GM23248 (cell line): Measurements from ENCODE around the gene BTAF1. TPM values are rescaled to one million over a fixed set of nuclear protein-coding genes. Genes with fewer than 3 reads are reported as not detected.
"Not testable (repeated sequence)": the region's sequence is repeated elsewhere in the genome, so short reads cannot be mapped to it uniquely, and the experiment has no call there.

Experiments
- DNase-seq: peaks from one replicate; pipeline ENCODE4 v3.0.0-alpha.2; 2015
- H2AFZ ChIP-seq: fragments of 200-600 bp; sonication (generic); 2 replicates; pipeline ENCODE4 v1.6.1; 2016; ENCODE audit warnings: antibody characterized with exemption
- H3F3A ChIP-seq: fragments of 200-600 bp; sonication (generic); 2 replicates; pipeline ENCODE4 v1.6.1; 2016; ENCODE audit warnings: mild to moderate bottlenecking, antibody characterized with exemption, mixed run types; ENCODE audit not compliant: insufficient read depth
- H3K27ac ChIP-seq: fragments of 200-600 bp; sonication (generic); 2 replicates; pipeline ENCODE4 v1.5.1; 2016; ENCODE audit warnings: mild to moderate bottlenecking
- H3K27me3 ChIP-seq: fragments of 200-600 bp; sonication (generic); replicated peaks from 2 replicates; pipeline ENCODE4 v1.6.1; 2016; ENCODE audit warnings: mild to moderate bottlenecking; ENCODE audit not compliant: insufficient read depth
- H3K36me3 ChIP-seq: fragments of 200-600 bp; sonication (generic); 2 replicates; pipeline ENCODE4 v1.6.1; 2016; ENCODE audit warnings: low read depth, mild to moderate bottlenecking
- H3K4me1 ChIP-seq: fragments of 200-600 bp; sonication (generic); 2 replicates; pipeline ENCODE4 v1.6.1; 2016; ENCODE audit warnings: mild to moderate bottlenecking; ENCODE audit not compliant: insufficient read depth
- H3K4me2 ChIP-seq: fragments of 200-600 bp; sonication (generic); one replicate; pipeline ENCODE4 v1.6.1; 2016; ENCODE audit warnings: mild to moderate bottlenecking; ENCODE audit not compliant: unreplicated experiment
- H3K4me3 ChIP-seq: fragments of 200-600 bp; sonication (generic); 2 replicates; pipeline ENCODE4 v1.5.1; 2016; ENCODE audit warnings: mild to moderate bottlenecking
- H3K79me2 ChIP-seq: fragments of 200-600 bp; sonication (generic); 2 replicates; pipeline ENCODE4 v1.6.1; 2016; ENCODE audit warnings: mild to moderate bottlenecking; ENCODE audit not compliant: insufficient read depth
- H3K9ac ChIP-seq: fragments of 200-600 bp; sonication (generic); 2 replicates; pipeline ENCODE4 v1.6.1; 2016; ENCODE audit warnings: mild to moderate bottlenecking
- H3K9me2 ChIP-seq: fragments of 200-600 bp; sonication (generic); 2 replicates; pipeline ENCODE4 v1.6.1; 2016; ENCODE audit warnings: mixed run types, mild to moderate bottlenecking, moderate library complexity; ENCODE audit not compliant: insufficient read depth
- H3K9me3 ChIP-seq: fragments of 200-600 bp; sonication (generic); one replicate; pipeline ENCODE4 v1.6.1; 2017; ENCODE audit warnings: low read depth
- H4K20me1 ChIP-seq: fragments of 200-600 bp; sonication (generic); 2 replicates; pipeline ENCODE4 v1.6.0; 2016; ENCODE audit not compliant: insufficient read depth
- EZH2 ChIP-seq: fragments of 200-600 bp; sonication (generic); IDR thresholded peaks from 2 replicates; pipeline ENCODE4 v1.6.1; 2018; ENCODE audit warnings: antibody characterized with exemption, mild to moderate bottlenecking; ENCODE audit not compliant: insufficient read depth, poor library complexity, severe bottlenecking
- EZH2phosphoT487 ChIP-seq: fragments of 200-600 bp; sonication (generic); IDR thresholded peaks from 2 replicates; pipeline ENCODE4 v1.6.1; 2018; ENCODE audit warnings: antibody characterized with exemption, moderate library complexity, mild to moderate bottlenecking, low read depth; ENCODE audit not compliant: insufficient read depth
- WGBS, 2 experiments: methylation state at CpG; one replicate each; pipeline ENCODE4 v1.1.6; 2015 to 2017; ENCODE audit warnings: low lambda C conversion rate in 2 of 2, low coverage in 1 of 2; ENCODE audit errors: missing lambda C conversion rate in 2 of 2; 5-methylcytosine and 5-hydroxymethylcytosine counted together
- in situ Hi-C: fragments of 300-500 bp; cut with MboI; formaldehyde crosslinking; loops from 2 replicates; pipeline ENCODE4 v1.15.0; 2020
- polyA plus RNA-seq: library from polyadenylated mRNA; unstranded; fragments of >200 nt; fragmentation: Nextera tagmentation; extraction: Ambion mirVana; gene quantifications from 2 replicates; pipeline ENCODE4 v1.2.1, GENCODE V29; 2016
- total RNA-seq: library from RNA; depleted of rRNA; stranded (reverse); fragments of >200 nt; shearing (Covaris generic); gene quantifications from 2 replicates; pipeline ENCODE4 v1.2.3, GENCODE V29; 2014

BTAF1 gene
- total and polyA plus RNA-seq, 2 experiments from 2014 or later: 17.0 to 29.2 TPM

- Histone ChIP-seq H3F3A (no peaks in the 10 kb centered on the region), H3K4me2 (no peak overlapping the region), H4K20me1 (no peaks in the 10 kb centered on the region), H3K9ac (no peak overlapping the region), H3K27ac (no peak overlapping the region), H2AFZ (no peak overlapping the region), H3K4me3 (no peak overlapping the region), H3K27me3 (no peaks in the 10 kb centered on the region), H3K36me3 (peaks cover 73% of the 10 kb centered on the region), H3K79me2 (no peaks in the 10 kb centered on the region), H3K9me3 (no peaks in the 10 kb centered on the region), H3K4me1 (peaks cover 6% of the 10 kb centered on the region; the same call in 1 of the 2 replicates), H3K9me2 (no peaks in the 10 kb centered on the region)
- in situ Hi-C loops: no loop called here
- TF ChIP-seq EZH2phosphoT487: no peak
- no peak for TF ChIP-seq EZH2
- 86 to 87% methylated on average over 4 of the region's 4 CpGs for WGBS, 2 experiments
- no peak for DNase-seq
These were observed 103.6 kb downstream of the BTAF1 start for GRCh38 chr10:92027141-92027540.

DNA sequence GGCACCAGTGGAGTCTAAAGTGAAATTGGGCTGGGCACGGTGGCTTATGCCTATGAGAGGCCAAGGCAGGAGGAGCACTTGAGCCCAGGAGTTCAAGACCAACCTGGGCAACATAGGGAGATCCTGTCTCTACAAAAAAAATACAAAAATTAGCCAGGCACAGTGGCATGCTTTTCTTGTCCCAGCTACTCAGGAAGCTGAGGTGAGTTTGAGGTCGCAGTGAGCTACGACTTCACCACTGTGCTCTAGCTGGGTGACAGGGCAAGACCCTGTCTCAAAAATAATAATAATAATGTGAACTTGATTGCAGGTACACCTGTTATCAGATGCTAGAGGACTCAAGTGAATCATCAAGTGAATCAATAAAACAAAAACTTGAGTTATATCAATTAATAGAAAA lies 108.0 kb downstream of the BTAF1 start:
- Histone ChIP-seq H3K79me2 (no peaks in the 10 kb centered on the region), H3K9me3 (no peaks in the 10 kb centered on the region), H3K9ac (no peak overlapping the region), H3K4me3 (no peak overlapping the region), H3F3A (no peaks in the 10 kb centered on the region), H2AFZ (no peak overlapping the region), H3K27ac (no peak overlapping the region), H3K36me3 (peaks cover 58% of the 10 kb centered on the region), H3K4me2 (no peak overlapping the region), H3K9me2 (no peaks in the 10 kb centered on the region), H3K4me1 (no peaks in the 10 kb centered on the region), H3K27me3 (no peaks in the 10 kb centered on the region), H4K20me1 (no peaks in the 10 kb centered on the region)
- in situ Hi-C loops: no loop called here
- no peak for TF ChIP-seq EZH2phosphoT487
- no peak for TF ChIP-seq EZH2
- 80 to 89% methylated on average over 3 of the region's 3 CpGs for WGBS, 2 experiments
- DNase-seq: no peak

DNA sequence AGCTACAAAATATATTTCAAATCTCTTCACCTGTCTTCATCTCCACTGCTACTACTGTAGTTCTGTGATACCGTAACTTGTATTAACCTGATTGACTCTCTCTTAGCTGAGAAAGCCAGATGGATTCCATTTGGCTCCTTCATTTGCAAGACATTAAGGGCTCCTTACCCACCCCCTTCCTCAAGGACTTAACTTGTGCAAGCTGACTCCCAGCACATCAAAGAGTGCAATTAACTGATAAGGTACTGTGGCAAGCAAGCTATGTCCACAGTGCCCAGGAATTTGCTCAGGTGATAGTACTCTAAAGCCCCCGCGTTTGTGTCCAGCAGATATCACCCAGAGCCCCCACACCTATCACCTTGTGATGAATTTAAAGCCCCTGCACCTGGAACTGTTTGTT lies 109.5 kb downstream of the BTAF1 start:
- H2AFZ ChIP-seq, H3K9me2 ChIP-seq, DNase-seq, H4K20me1 ChIP-seq, H3F3A ChIP-seq, H3K27me3 ChIP-seq, H3K4me3 ChIP-seq, H3K9me3 ChIP-seq, H3K27ac ChIP-seq, H3K79me2 ChIP-seq, H3K4me2 ChIP-seq, H3K4me1 ChIP-seq, H3K9ac ChIP-seq, in situ Hi-C loops: not testable (repeated sequence)
- 51 to 58% methylated on average over 3 of the region's 3 CpGs for WGBS, 2 experiments
- peaks cover 44% of the 10 kb centered on the region for H3K36me3 ChIP-seq

DNA sequence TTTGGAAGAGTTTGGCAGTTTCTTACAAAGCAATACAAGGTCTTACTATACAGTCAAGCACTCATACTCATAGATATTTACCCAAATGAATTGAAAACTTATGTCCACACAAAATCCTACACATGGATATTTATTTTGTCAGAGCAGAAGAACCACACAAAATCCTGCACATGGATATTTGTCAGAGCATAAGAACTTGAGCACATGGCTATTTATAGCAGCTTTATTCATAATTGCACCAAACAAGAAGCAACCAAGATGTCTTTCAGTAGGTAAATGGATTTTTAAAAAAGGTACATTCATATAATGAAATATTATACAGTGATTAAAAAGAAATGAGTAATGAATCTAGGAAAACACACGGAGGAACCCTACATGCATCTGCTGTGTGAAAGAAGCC lies 115.4 kb downstream of the BTAF1 start:
- H3K9me3 ChIP-seq: no peaks in the 10 kb centered on the region
- H3K9me2 ChIP-seq: no peaks in the 10 kb centered on the region
- no peak overlapping the region for H3K4me3 ChIP-seq
- H3K79me2 ChIP-seq: no peaks in the 10 kb centered on the region
- in situ Hi-C loops: no loop called here
- H3K9ac ChIP-seq: no peak overlapping the region
- no peaks in the 10 kb centered on the region for H3K27me3 ChIP-seq
- no peaks in the 10 kb centered on the region for H4K20me1 ChIP-seq
- 33 to 51% methylated on average over 1 of the region's 1 CpG for WGBS, 2 experiments
- no peak overlapping the region for H2AFZ ChIP-seq
- H3K36me3 ChIP-seq: peaks cover 4% of the 10 kb centered on the region; the same call in 1 of the 2 replicates
- no peak overlapping the region for H3K4me2 ChIP-seq
- no peak for TF ChIP-seq EZH2
- no peak for TF ChIP-seq EZH2phosphoT487
- no peak overlapping the region for H3K27ac ChIP-seq
- H3K4me1 ChIP-seq: no peaks in the 10 kb centered on the region
- no peak for DNase-seq
- no peaks in the 10 kb centered on the region for H3F3A ChIP-seq

- Histone ChIP-seq H3K4me3 (no peak overlapping the region), H3K4me2 (no peak overlapping the region), H3F3A (peaks cover 8% of the 10 kb centered on the region; the same call in 1 of the 2 replicates), H3K9me2 (no peaks in the 10 kb centered on the region), H3K27ac (no peak overlapping the region), H2AFZ (no peak overlapping the region), H3K9ac (no peak overlapping the region), H3K36me3 (no peaks in the 10 kb centered on the region), H3K79me2 (no peaks in the 10 kb centered on the region), H3K9me3 (no peaks in the 10 kb centered on the region), H4K20me1 (no peaks in the 10 kb centered on the region), H3K27me3 (no peaks in the 10 kb centered on the region), H3K4me1 (0 out of 2 replicates have a peak, but pooled peaks cover 3% of the 10 kb centered on the region)
- no peak for TF ChIP-seq EZH2
- TF ChIP-seq EZH2phosphoT487: no peak
- no peak for DNase-seq
- in situ Hi-C loops: no loop called here
- 74 to 77% methylated on average over 5 of the region's 5 CpGs for WGBS, 2 experiments
These were observed 119.0 kb downstream of the BTAF1 start for GRCh38 chr10:92042541-92042940.
